22Rv1 (cell line): Measurements from ENCODE around the gene SLC35F4.

ENCODE experiments used
- ZFX ChIP-seq: fragments of 450-650 bp; IDR thresholded peaks from 2 replicates; pipeline ENCODE4 v1.6.1; 2017; ENCODE audit warnings: antibody characterized with exemption, borderline replicate concordance
- TF ChIP-seq, protein P1 (sequence below): fragments of 450-650 bp; IDR thresholded peaks from 2 replicates; pipeline ENCODE4 v1.5.1; 2017; ENCODE audit warnings: mild to moderate bottlenecking

DNA sequence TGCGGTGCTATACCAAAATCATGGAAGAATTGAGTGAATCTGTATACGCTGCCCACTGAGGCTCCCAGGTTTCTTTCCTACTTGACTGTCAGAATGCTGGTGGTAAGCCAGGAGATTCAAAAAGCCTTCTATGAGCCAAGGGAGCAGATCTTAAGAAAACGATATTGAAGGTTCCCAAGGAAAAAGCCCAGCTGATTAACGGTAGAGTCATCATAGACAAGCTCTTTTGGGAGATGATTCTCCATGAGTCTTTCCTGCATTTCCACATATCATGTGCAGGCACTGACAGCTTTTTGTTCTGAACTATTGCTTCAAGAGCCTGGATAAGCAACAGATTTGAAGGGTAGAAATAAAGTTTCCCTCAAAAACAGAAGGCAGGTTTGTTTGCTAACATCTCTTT, 17.5 kb downstream of the SLC35F4 start:
- TF ChIP-seq, protein P1, sequence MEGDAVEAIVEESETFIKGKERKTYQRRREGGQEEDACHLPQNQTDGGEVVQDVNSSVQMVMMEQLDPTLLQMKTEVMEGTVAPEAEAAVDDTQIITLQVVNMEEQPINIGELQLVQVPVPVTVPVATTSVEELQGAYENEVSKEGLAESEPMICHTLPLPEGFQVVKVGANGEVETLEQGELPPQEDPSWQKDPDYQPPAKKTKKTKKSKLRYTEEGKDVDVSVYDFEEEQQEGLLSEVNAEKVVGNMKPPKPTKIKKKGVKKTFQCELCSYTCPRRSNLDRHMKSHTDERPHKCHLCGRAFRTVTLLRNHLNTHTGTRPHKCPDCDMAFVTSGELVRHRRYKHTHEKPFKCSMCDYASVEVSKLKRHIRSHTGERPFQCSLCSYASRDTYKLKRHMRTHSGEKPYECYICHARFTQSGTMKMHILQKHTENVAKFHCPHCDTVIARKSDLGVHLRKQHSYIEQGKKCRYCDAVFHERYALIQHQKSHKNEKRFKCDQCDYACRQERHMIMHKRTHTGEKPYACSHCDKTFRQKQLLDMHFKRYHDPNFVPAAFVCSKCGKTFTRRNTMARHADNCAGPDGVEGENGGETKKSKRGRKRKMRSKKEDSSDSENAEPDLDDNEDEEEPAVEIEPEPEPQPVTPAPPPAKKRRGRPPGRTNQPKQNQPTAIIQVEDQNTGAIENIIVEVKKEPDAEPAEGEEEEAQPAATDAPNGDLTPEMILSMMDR, result no peak
- TF ChIP-seq ZFX, result no peak
